Coronary artery (tissue), 2 donors: Measurements from ENCODE around the gene MYO16.

ENCODE experiments used
- DNase-seq: peaks from one replicate; pipeline ENCODE4 v3.0.0-alpha.2; 2017; ENCODE audit warnings: low spot score
- H3K27ac ChIP-seq, 2 donors: fragments of 200-600 bp; sonication (generic); one replicate each; pipeline ENCODE4 v1.5.1; 2016 to 2019
- H3K4me3 ChIP-seq: fragments of 200-600 bp; sonication (generic); 2 replicates; pipeline ENCODE4 v1.5.1; 2016; ENCODE audit warnings: mild to moderate bottlenecking, moderate library complexity
- CTCF ChIP-seq: fragments of 200-600 bp; sonication (generic); IDR thresholded peaks from one replicate; pipeline ENCODE4 v1.5.1; 2019; ENCODE audit warnings: antibody characterized with exemption

MYO16 gene

GRCh38 chr13:108676620-108677019 lies 47.2 kb downstream of the MYO16 start:
- no peak for TF ChIP-seq CTCF

GRCh38 chr13:108677806-108678205 lies 48.4 kb downstream of the MYO16 start:
- DNase-seq, result no peak
- no peak for TF ChIP-seq CTCF
- Histone ChIP-seq H3K4me3 (no peak overlapping the region), H3K27ac (no peak overlapping the region)

More at GRCh38 chr13:108676620-108677019, 47.2 kb downstream of the MYO16 start:
- no peak for DNase-seq
- Histone ChIP-seq H3K4me3 (no peak overlapping the region), H3K27ac (no peak overlapping the region)

- no peak for DNase-seq
- no peak overlapping the region for H3K27ac ChIP-seq
- no peak for TF ChIP-seq CTCF
These were observed 50.6 kb downstream of the MYO16 start for GRCh38 chr13:108680011-108680410.

GRCh38 chr13:108681986-108682575 lies 52.7 kb downstream of the MYO16 start:
- TF ChIP-seq CTCF, result no peak
- no peak overlapping the region for H3K27ac ChIP-seq
- H3K4me3 ChIP-seq, result no peak overlapping the region
- DNase-seq, result no peak

More at GRCh38 chr13:108680011-108680410, 50.6 kb downstream of the MYO16 start:
- no peak overlapping the region for H3K4me3 ChIP-seq

- Histone ChIP-seq H3K4me3 (no peak overlapping the region), H3K27ac (no peak overlapping the region)
- TF ChIP-seq CTCF, result no peak
- no peak for DNase-seq
These were observed 53.3 kb downstream of the MYO16 start for GRCh38 chr13:108682714-108683113.

- Histone ChIP-seq H3K4me3 (no peak overlapping the region), H3K27ac (no peak overlapping the region)
- no peak for TF ChIP-seq CTCF
- no peak for DNase-seq
These were observed 56.6 kb downstream of the MYO16 start for GRCh38 chr13:108686027-108686426.

- Histone ChIP-seq H3K27ac (no peak overlapping the region), H3K4me3 (no peak overlapping the region)
- TF ChIP-seq CTCF, result no peak
- DNase-seq, result no peak
These were observed 61.3 kb downstream of the MYO16 start for GRCh38 chr13:108690726-108691125.
